ENCODE measurements around the gene NUP214. TPM values are rescaled to one million over a fixed set of nuclear protein-coding genes. Genes with fewer than 3 reads are reported as not detected.
"Not testable (repeated sequence)": the region's sequence is repeated elsewhere in the genome, so short reads cannot be mapped to it uniquely, and the experiment has no call there.

Gene NUP214
- total RNA-seq, 4 donors from 2014 or later = 17.4 to 45.4 (median 31.1) TPM

- TF ChIP-seq, protein P1, sequence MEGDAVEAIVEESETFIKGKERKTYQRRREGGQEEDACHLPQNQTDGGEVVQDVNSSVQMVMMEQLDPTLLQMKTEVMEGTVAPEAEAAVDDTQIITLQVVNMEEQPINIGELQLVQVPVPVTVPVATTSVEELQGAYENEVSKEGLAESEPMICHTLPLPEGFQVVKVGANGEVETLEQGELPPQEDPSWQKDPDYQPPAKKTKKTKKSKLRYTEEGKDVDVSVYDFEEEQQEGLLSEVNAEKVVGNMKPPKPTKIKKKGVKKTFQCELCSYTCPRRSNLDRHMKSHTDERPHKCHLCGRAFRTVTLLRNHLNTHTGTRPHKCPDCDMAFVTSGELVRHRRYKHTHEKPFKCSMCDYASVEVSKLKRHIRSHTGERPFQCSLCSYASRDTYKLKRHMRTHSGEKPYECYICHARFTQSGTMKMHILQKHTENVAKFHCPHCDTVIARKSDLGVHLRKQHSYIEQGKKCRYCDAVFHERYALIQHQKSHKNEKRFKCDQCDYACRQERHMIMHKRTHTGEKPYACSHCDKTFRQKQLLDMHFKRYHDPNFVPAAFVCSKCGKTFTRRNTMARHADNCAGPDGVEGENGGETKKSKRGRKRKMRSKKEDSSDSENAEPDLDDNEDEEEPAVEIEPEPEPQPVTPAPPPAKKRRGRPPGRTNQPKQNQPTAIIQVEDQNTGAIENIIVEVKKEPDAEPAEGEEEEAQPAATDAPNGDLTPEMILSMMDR (IDR thresholded peaks at IDR 0.05) = no peak
- no peak for TF ChIP-seq POLR2A (IDR thresholded peaks at IDR 0.05)
Observed at GRCh38 chr9:131148276-131148675, 22.9 kb downstream of the NUP214 start.

GRCh38 chr9:131148966-131149687 lies 23.7 kb downstream of the NUP214 start:
- peaks cover 10 to 100% (median 77%) of the 10 kb centered on the region in 3 donors for H3K36me3 ChIP-seq
- no peaks in the 10 kb centered on the region for H3K27me3 ChIP-seq
- no peak overlapping the region for H3K27ac ChIP-seq
- no peaks in the 10 kb centered on the region for H3K4me1 ChIP-seq
- DNase-seq = no peak
- no peaks in the 10 kb centered on the region for H3K9me3 ChIP-seq
- 75 to 78% methylated on average over 7 of the region's 7 CpGs for WGBS, 2 donors
- H3K4me3 ChIP-seq = no peak overlapping the region
- TF ChIP-seq POLR2A (IDR thresholded peaks at IDR 0.05) = no peak
- TF ChIP-seq, protein P1 (IDR thresholded peaks at IDR 0.05) = no peak
- intact Hi-C loops (cut with DNase I) = no loop called here

More at GRCh38 chr9:131148276-131148675, 22.9 kb downstream of the NUP214 start:
- intact Hi-C loops (cut with DNase I) = no loop called here
- no peak overlapping the region for H3K4me3 ChIP-seq
- H3K27me3 ChIP-seq = no peaks in the 10 kb centered on the region
- H3K27ac ChIP-seq = no peak overlapping the region
- peaks cover 10 to 99% (median 71%) of the 10 kb centered on the region in 3 donors for H3K36me3 ChIP-seq
- H3K4me1 ChIP-seq = no peaks in the 10 kb centered on the region
- H3K9me3 ChIP-seq = no peaks in the 10 kb centered on the region
- 84 to 87% methylated on average over 3 of the region's 3 CpGs for WGBS, 2 donors
- DNase-seq = no peak

DNA sequence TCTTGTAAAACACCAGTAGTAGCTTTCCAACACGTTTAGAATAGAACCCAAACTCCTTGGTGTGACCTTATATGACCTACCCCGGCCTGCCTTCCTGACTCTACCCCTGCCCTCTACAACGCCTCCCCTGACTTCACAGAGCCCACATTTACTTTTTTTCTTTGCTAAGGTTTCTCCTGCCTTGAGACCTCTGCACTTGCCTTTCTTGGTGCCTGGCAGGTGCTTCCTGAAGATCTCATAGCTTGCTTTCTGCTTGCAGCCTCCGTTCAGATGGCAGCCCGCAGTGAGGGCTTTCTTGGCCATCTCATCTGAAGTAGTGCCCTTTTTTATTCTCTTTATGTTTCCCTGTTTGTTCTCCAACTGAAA lies 24.3 kb downstream of the NUP214 start:
- intact Hi-C loops (cut with DNase I) = no loop called here
- Histone ChIP-seq H3K4me1 (no peaks in the 10 kb centered on the region), H3K4me3 (no peak overlapping the region), H3K36me3 (peaks cover 10 to 100% (median 77%) of the 10 kb centered on the region in 3 donors), H3K27ac (no peak overlapping the region), H3K27me3 (no peaks in the 10 kb centered on the region), H3K9me3 (no peaks in the 10 kb centered on the region)
- WGBS, 2 donors = 56 to 76% methylated on average over 5 of the region's 5 CpGs
- TF ChIP-seq POLR2A (IDR thresholded peaks at IDR 0.05) = no peak
- TF ChIP-seq, protein P1 (IDR thresholded peaks at IDR 0.05) = no peak
- DNase-seq = no peak

DNA sequence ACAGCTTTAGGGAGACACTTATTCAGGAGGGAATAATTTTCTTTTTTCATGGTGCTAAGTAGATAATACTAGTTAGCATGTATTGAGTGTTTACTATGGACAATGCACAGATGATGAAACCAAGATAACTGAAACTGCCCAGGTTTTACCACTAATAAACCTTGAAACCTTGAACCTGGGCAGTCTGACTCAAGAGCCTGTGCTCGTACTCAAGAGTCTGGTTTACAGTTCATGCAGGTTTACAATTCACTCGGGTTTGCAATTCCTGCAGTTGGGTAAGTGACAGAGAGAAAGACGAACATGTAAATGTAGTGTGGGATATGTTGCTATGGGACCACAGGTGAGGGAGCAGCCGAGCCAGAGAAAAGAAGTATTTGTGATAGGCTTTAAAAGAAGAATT lies 28.2 kb downstream of the NUP214 start:
- DNase-seq = no peak
- Histone ChIP-seq H3K4me1 (no peaks in the 10 kb centered on the region), H3K27me3 (no peaks in the 10 kb centered on the region), H3K4me3 (no peak overlapping the region), H3K27ac (no peak overlapping the region), H3K36me3 (peaks cover 0 to 100% (median 58%) of the 10 kb centered on the region in 3 donors), H3K9me3 (no peaks in the 10 kb centered on the region)
- no peak for TF ChIP-seq POLR2A (IDR thresholded peaks at IDR 0.05)
- TF ChIP-seq, protein P1 (IDR thresholded peaks at IDR 0.05) = no peak
- intact Hi-C loops (cut with DNase I) = no loop called here
- 76 to 90% methylated on average over 4 of the region's 4 CpGs for WGBS, 2 donors

DNA sequence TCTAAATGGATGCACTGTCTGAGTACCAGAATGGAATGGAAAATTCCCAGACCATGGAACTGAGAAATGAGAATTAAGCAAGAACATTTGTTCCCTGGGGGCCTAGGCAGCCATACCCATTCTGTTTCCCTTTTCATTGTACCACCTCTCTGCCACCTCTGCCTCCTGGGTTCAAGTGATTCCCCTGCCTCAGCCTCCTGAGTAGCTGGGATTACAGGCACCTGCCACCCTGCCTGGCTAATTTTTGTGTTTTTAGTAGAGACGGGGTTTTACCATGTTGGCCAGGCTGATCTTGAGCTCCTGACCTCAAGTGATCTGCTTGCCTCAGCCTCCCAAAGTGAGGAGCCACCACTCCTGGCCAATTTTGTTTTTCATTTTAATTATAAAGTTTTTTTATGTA lies 33.3 kb downstream of the NUP214 start:
- H3K4me3 ChIP-seq; intact Hi-C loops (cut with DNase I); H3K27ac ChIP-seq; H3K27me3 ChIP-seq; H3K9me3 ChIP-seq; H3K4me1 ChIP-seq; DNase-seq: not testable (repeated sequence)
- WGBS, 2 donors = 84 to 88% methylated on average over 1 of the region's 1 CpG
- H3K36me3 ChIP-seq = peaks cover 10 to 100% (median 57%) of the 10 kb centered on the region in 3 donors
